ENCODE data around the gene EYA3. TPM values are rescaled to one million over a fixed set of nuclear protein-coding genes. Genes with fewer than 3 reads are reported as not detected.

Gene EYA3
- total and polyA plus RNA-seq, 7 donors = 3.6 to 15.3 (median 13.1) TPM

DNA sequence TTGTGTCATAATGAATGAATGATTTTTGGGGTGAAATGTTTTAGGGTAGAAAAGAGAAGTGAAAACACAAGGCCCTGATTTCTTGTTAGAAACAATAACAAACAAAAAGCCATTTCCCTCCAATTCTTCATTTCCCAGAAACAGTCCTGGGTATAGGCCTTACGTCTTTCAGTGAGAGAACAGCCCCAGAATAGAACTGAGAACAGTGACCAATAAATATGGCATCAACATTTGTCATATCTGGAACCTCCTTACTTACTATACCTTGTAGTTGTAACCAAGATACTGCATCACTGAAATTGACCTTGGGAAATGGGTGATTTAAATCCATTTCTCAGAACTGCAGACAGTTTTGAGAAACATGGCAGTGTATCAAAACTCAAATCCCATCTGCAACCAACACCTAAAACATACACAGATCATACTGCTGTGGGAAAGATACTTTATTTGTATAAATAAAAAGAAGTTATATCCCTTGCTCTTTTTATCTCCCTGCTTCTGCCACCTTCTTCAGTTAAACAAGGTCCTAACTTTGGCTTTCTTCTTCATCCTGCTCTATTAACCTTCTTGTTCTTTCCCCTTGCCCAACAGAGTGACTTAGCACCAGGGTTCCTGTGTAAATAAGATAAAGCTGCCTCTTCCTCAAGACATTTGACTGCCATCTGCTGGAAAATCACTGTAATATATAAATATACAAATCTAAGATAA is 109.1 kb downstream of the EYA3 start:
- Histone ChIP-seq H3K4me1 (peaks cover 9% of the 10 kb centered on the region), H3K27me3 (ENCODE audit: insufficient read depth in 3 of 3, low read length in 2 of 3) (no peaks in the 10 kb centered on the region), H3K27ac (peak overlapping the region; percentile 58), H3K9me3 (no peaks in the 10 kb centered on the region), H3K36me3 (ENCODE audit: insufficient read depth in 1 of 2, low read depth in 1 of 2) (peaks cover 0 to 48% of the 10 kb centered on the region in 2 donors), H3K4me3 (no peak overlapping the region)
- TF ChIP-seq CTCF (IDR thresholded peaks at IDR 0.05) = peak; percentile 56
- ATAC-seq = peak; percentile 53 to 89 (median 74)
- 58 to 71% (median 66%) methylated on average over 1 of the region's 1 CpG for WGBS, 3 donors
- intact Hi-C loops (cut with DNase I) = loop anchor here (5.0 kb wide), 1 partner anchor 122 kb away; no protein-coding TSS in a partner anchor
- DNase-seq = no peak

GRCh38 chr1:27974417-27974781 is 114.0 kb downstream of the EYA3 start:
- intact Hi-C loops (cut with DNase I) = loop anchor here in 1 of 2 donors (5.0 kb wide), 1 partner anchor 57 kb away; no protein-coding TSS in a partner anchor
- ATAC-seq = no peak
- Histone ChIP-seq H3K9me3 (no peaks in the 10 kb centered on the region), H3K4me1 (peaks cover 4% of the 10 kb centered on the region), H3K4me3 (no peak overlapping the region), H3K27ac (no peak overlapping the region), H3K27me3 (ENCODE audit: insufficient read depth in 3 of 3, low read length in 2 of 3) (no peaks in the 10 kb centered on the region), H3K36me3 (ENCODE audit: insufficient read depth in 1 of 2, low read depth in 1 of 2) (peaks cover 0 to 59% of the 10 kb centered on the region in 2 donors)
- DNase-seq = no peak
- TF ChIP-seq CTCF (IDR thresholded peaks at IDR 0.05) = no peak

- Histone ChIP-seq H3K27me3 (ENCODE audit: insufficient read depth in 3 of 3, low read length in 2 of 3) (no peaks in the 10 kb centered on the region), H3K27ac (no peak overlapping the region), H3K4me3 (no peak overlapping the region), H3K4me1 (peaks cover under 1% of the 10 kb centered on the region), H3K36me3 (ENCODE audit: insufficient read depth in 1 of 2, low read depth in 1 of 2) (peaks cover 0 to 59% of the 10 kb centered on the region in 2 donors), H3K9me3 (no peaks in the 10 kb centered on the region)
- WGBS, 3 donors = 62 to 64% (median 64%) methylated on average over 4 of the region's 4 CpGs
- DNase-seq = no peak
- ATAC-seq = no peak
- TF ChIP-seq CTCF (IDR thresholded peaks at IDR 0.05) = no peak
- intact Hi-C loops (cut with DNase I) = loop anchor here in 1 of 2 donors (5.0 kb wide), 1 partner anchor 57 kb away; no protein-coding TSS in a partner anchor
Observed at GRCh38 chr1:27973771-27974416, 114.5 kb downstream of the EYA3 start.

- WGBS, 3 donors = 73 to 87% (median 77%) methylated on average over 4 of the region's 4 CpGs
- no peak for ATAC-seq
- no peak for DNase-seq
- peaks cover 9% of the 10 kb centered on the region for H3K4me1 ChIP-seq
- H3K4me3 ChIP-seq = no peak overlapping the region
- no peaks in the 10 kb centered on the region for H3K9me3 ChIP-seq
- no peak for TF ChIP-seq CTCF (IDR thresholded peaks at IDR 0.05)
- no peaks in the 10 kb centered on the region for H3K27me3 ChIP-seq (ENCODE audit: insufficient read depth in 3 of 3, low read length in 2 of 3)
- intact Hi-C loops (cut with DNase I) = loop anchor here in 1 of 2 donors (5.0 kb wide), 1 partner anchor 55 kb away; no protein-coding TSS in a partner anchor
- H3K27ac ChIP-seq = no peak overlapping the region
- peaks cover 0 to 57% of the 10 kb centered on the region in 2 donors for H3K36me3 ChIP-seq (ENCODE audit: insufficient read depth in 1 of 2, low read depth in 1 of 2)
Observed at GRCh38 chr1:27972141-27972540, 116.3 kb downstream of the EYA3 start.

Data from psoas muscle (tissue), 8 donors.